Stomach (tissue), 4 donors: ENCODE data around the gene ECHDC3.

ENCODE experiments used
- CTCF ChIP-seq, 7 experiments: fragments of 450-650 bp in 4 of 7; fragments of 200-600 bp in 3 of 7; sonication (generic) in 3 of 7; IDR thresholded peaks; one replicate each; pipeline ENCODE4 v1.5.1; 2016 to 2019; ENCODE audit warnings: antibody characterized with exemption in 7 of 7, control low read depth in 2 of 7, mild to moderate bottlenecking in 1 of 7
- EP300 ChIP-seq: sonication (generic); formaldehyde crosslinking; IDR thresholded peaks from one replicate; pipeline ENCODE4 v1.6.1; 2017; ENCODE audit warnings: antibody characterized with exemption
- POLR2A ChIP-seq, 4 donors: fragments of 450-650 bp; IDR thresholded peaks; one replicate each; pipeline ENCODE4 v1.6.1; 2016; ENCODE audit warnings: antibody characterized with exemption in 4 of 4, control low read depth in 2 of 4, mild to moderate bottlenecking in 1 of 4, moderate library complexity in 1 of 4
- POLR2AphosphoS5 ChIP-seq, 3 donors: sonication (generic); formaldehyde crosslinking; IDR thresholded peaks; one replicate each; pipeline ENCODE4 v1.6.1; 2016; ENCODE audit warnings: antibody characterized with exemption in 3 of 3

DNA sequence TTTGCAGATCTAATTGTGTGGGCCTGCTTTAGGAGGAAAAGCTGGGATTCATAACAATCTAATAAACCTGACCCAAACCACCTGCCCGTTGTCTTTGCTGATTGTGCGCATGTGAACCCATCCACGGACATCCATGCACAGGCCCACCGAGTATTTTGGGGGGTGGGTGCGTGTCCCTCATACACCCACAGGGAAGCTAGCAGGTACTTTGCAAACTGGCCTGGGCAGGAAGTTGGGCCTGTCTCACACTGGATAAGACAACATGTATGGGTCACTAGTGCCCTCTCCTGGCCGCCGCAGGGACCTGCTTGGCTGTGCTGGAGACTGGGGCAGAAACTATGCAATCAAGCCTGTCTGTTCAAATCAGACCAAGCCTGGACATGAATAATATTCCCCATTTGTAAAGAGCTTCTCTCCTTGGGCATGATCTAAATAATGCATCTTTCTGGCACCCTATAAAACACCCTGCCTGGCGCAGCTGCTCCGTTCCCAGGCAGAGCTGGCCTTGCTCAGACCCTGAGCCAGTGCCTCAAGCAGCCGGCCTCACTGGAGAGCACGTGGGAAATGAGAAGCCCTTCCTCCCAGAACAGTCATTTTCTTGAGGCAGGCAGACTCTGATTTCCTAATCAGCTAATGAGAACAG, 15.8 kb downstream of the ECHDC3 start:
- TF ChIP-seq POLR2AphosphoS5 (IDR thresholded peaks at IDR 0.05) (peak in 1 of 3 donors; percentile 30), CTCF (IDR thresholded peaks at IDR 0.05) (peak in 5 of 7 experiments; percentile 83 to 96 (median 91)), POLR2A (IDR thresholded peaks at IDR 0.05) (no peak), EP300 (no peak)
